Activated T-cell treated with anti-CD3 and anti-CD28 coated beads, Interleukin-2, amount 50 U/mL, for 4 hours (primary cell): ENCODE data around the gene KCNG1. TPM values are rescaled to one million over a fixed set of nuclear protein-coding genes. Genes with fewer than 3 reads are reported as not detected.

Experiments used
- ATAC-seq, 2 donors: fragments of 200-7000 bp; cut with Tn5 transposase; one replicate each; pipeline ENCODE4 v1.10.0; 2021
- DNase-seq: peaks from one replicate; pipeline ENCODE4 v3.0.0-alpha.2; 2020
- H3K27me3 Mint-ChIP-seq: one replicate; pipeline ENCODE4 v1.8.0; 2021; ENCODE audit warnings: low read depth, mixed read lengths
- H3K36me3 Mint-ChIP-seq: one replicate; pipeline ENCODE4 v1.8.0; 2022; ENCODE audit warnings: mixed read lengths; ENCODE audit not compliant: insufficient read depth
- H3K4me1 Mint-ChIP-seq: one replicate; pipeline ENCODE4 v1.8.0; 2021; ENCODE audit warnings: low read depth, mixed read lengths
- H3K4me3 Mint-ChIP-seq: one replicate; pipeline ENCODE4 v1.8.0; 2021; ENCODE audit warnings: mild to moderate bottlenecking, moderate library complexity, mixed read lengths
- H3K9me3 Mint-ChIP-seq: one replicate; pipeline ENCODE4 v1.8.0; 2021; ENCODE audit warnings: mixed read lengths
- total RNA-seq, 3 donors: library from RNA; stranded (reverse); gene quantifications; one replicate each; pipeline ENCODE4 v1.2.1, GENCODE V29; 2021

The KCNG1 gene
- total RNA-seq, 3 donors from 2014 or later: 6.7 to 10.2 (median 7.0) TPM

- ATAC-seq (no peak), DNase-seq (no peak)
- Mint-ChIP-seq H3K4me3 (no peak overlapping the region), H3K4me1 (no peaks in the 10 kb centered on the region), H3K36me3 (no peaks in the 10 kb centered on the region), H3K9me3 (no peaks in the 10 kb centered on the region), H3K27me3 (peaks cover 12% of the 10 kb centered on the region)
These were observed 21.9 kb upstream of the KCNG1 start for GRCh38 chr20:51044796-51045195.

DNA sequence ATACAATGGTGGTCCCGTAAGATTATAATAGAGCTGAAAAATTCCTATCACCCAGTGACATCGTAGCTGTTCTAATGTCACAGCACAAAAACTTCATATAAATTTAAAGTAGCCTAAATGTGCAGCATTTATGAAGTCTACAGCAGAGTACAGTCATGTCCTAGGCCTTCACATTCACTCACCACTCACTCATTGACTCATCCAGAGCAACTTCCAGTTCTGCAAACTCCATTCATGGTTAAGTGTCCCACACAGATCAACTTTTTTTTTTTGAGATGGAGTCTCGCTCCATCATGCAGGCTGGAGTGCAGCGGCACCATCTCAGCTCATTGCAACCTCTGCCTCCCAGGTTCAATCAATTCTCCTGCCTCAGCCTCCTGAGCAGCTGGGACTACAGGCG, 20.9 kb upstream of the KCNG1 start:
- no peak for DNase-seq
- Mint-ChIP-seq H3K9me3 (no peaks in the 10 kb centered on the region), H3K36me3 (no peaks in the 10 kb centered on the region), H3K4me1 (no peaks in the 10 kb centered on the region), H3K27me3 (peaks cover 8% of the 10 kb centered on the region), H3K4me3 (no peak overlapping the region)
- no peak for ATAC-seq

GRCh38 chr20:51042657-51043247, 19.8 kb upstream of the KCNG1 start:
- no peak overlapping the region for H3K4me3 Mint-ChIP-seq
- ATAC-seq (no peak), DNase-seq (no peak)
- H3K9me3 Mint-ChIP-seq: no peaks in the 10 kb centered on the region
- H3K4me1 Mint-ChIP-seq: no peaks in the 10 kb centered on the region
- no peaks in the 10 kb centered on the region for H3K36me3 Mint-ChIP-seq
- H3K27me3 Mint-ChIP-seq: peaks cover 11% of the 10 kb centered on the region

DNA sequence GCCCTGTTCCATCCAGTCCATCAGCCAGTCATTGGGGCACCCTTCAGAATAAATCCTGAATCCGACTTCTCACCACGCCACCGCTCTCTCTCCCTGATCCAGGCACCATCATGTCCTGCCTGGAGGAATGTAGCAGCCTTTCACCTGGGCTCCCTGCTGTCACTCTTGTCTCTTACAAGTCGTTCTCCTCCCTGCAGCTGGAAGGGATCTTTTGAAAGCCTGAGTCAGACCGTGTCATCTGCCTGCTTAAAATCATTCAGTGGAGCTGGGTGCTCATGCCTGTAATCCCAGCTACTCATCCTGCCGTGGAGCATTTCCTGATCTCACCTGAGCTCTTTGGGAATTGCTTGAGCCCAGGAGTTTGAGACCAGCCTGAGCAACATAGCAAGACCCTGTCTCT, 19.2 kb upstream of the KCNG1 start:
- no peaks in the 10 kb centered on the region for H3K9me3 Mint-ChIP-seq
- H3K36me3 Mint-ChIP-seq: no peaks in the 10 kb centered on the region
- DNase-seq (no peak), ATAC-seq (no peak)
- H3K4me3 Mint-ChIP-seq: no peak overlapping the region
- H3K4me1 Mint-ChIP-seq: no peaks in the 10 kb centered on the region
- H3K27me3 Mint-ChIP-seq: peaks cover 11% of the 10 kb centered on the region

DNA sequence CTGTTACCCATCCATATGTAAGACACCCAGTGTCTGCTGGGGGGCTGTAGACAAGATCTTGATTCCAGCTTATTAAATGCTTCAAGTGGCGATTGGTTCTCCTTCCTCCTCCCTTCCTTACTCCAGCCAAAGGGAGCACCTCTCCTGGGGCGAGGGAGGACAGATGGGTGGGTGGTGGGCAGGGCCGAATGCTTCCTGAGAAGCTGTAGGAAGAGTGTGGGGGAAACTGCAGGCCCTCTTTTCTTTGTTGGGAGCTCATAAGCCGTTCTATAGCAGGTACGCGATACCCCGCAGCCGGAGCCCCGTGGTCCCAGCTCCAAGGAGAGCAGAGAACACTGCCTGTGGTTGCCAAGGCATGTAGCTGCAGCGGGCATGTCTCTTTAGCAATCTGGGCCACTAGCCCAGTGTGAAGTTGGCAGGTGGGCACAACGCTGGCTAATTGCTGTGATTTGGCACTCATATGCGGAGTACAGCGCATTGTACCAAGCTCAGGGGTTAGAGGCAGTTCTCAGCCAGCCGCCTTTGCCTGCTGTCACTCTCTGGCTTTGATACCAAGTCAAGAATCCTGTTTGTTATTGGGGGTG, 14.7 kb upstream of the KCNG1 start:
- no peaks in the 10 kb centered on the region for H3K4me1 Mint-ChIP-seq
- no peaks in the 10 kb centered on the region for H3K9me3 Mint-ChIP-seq
- ATAC-seq (no peak), DNase-seq (no peak)
- no peaks in the 10 kb centered on the region for H3K36me3 Mint-ChIP-seq
- peaks cover 24% of the 10 kb centered on the region for H3K27me3 Mint-ChIP-seq
- no peak overlapping the region for H3K4me3 Mint-ChIP-seq

DNA sequence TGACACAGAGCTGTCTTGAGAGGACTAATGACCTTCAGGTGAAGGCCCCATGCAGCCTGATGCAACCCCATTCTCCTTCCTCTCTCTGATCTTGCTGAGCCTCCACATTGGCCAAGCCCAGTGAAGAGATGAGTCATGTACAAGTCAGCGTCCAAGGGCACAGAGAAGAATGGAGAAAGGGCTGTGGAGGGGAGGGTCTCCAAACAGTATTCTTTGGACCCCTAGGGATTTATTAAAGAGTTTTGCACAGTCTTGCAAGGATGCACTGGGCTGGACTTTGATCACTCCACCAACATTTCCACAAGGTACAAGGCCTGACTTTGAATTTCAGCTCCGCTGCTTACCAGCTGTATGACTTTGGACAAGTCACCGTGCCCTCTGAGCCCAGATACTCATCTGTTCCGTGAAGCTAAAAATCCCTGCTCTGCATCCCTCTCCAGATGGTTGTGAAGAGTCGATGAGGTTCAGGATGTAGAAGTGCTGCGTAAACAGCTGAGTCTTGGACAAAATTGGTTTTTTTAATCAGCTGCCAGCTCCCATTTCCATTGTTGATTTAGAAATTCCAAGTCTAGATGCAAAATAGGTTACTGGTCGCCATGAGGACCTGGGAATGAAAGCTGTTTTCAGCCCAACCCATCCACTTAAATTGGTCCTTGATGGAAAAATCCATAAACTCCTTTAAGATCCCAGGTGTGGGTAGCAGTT, 14.1 kb upstream of the KCNG1 start:
- Mint-ChIP-seq H3K36me3 (no peaks in the 10 kb centered on the region), H3K4me1 (no peaks in the 10 kb centered on the region), H3K27me3 (peaks cover 30% of the 10 kb centered on the region), H3K9me3 (no peaks in the 10 kb centered on the region), H3K4me3 (no peak overlapping the region)
- ATAC-seq: no peak
- DNase-seq: no peak

GRCh38 chr20:51036226-51036625, 13.3 kb upstream of the KCNG1 start:
- Mint-ChIP-seq H3K9me3 (no peaks in the 10 kb centered on the region), H3K27me3 (peaks cover 38% of the 10 kb centered on the region)

GRCh38 chr20:51034988-51035656, 12.2 kb upstream of the KCNG1 start:
- Mint-ChIP-seq H3K27me3 (peaks cover 48% of the 10 kb centered on the region), H3K36me3 (no peaks in the 10 kb centered on the region), H3K4me3 (no peak overlapping the region), H3K4me1 (no peaks in the 10 kb centered on the region), H3K9me3 (no peaks in the 10 kb centered on the region)
- DNase-seq (no peak), ATAC-seq (no peak)

More at GRCh38 chr20:51036226-51036625, 13.3 kb upstream of the KCNG1 start:
- no peaks in the 10 kb centered on the region for H3K36me3 Mint-ChIP-seq
- ATAC-seq (no peak), DNase-seq (no peak)
- H3K4me3 Mint-ChIP-seq: no peak overlapping the region
- no peaks in the 10 kb centered on the region for H3K4me1 Mint-ChIP-seq

GRCh38 chr20:51034476-51034875, 11.6 kb upstream of the KCNG1 start:
- no peaks in the 10 kb centered on the region for H3K36me3 Mint-ChIP-seq
- H3K27me3 Mint-ChIP-seq: peaks cover 54% of the 10 kb centered on the region
- no peaks in the 10 kb centered on the region for H3K4me1 Mint-ChIP-seq
- H3K9me3 Mint-ChIP-seq: no peaks in the 10 kb centered on the region
- ATAC-seq (no peak), DNase-seq (no peak)
- H3K4me3 Mint-ChIP-seq: no peak overlapping the region

DNA sequence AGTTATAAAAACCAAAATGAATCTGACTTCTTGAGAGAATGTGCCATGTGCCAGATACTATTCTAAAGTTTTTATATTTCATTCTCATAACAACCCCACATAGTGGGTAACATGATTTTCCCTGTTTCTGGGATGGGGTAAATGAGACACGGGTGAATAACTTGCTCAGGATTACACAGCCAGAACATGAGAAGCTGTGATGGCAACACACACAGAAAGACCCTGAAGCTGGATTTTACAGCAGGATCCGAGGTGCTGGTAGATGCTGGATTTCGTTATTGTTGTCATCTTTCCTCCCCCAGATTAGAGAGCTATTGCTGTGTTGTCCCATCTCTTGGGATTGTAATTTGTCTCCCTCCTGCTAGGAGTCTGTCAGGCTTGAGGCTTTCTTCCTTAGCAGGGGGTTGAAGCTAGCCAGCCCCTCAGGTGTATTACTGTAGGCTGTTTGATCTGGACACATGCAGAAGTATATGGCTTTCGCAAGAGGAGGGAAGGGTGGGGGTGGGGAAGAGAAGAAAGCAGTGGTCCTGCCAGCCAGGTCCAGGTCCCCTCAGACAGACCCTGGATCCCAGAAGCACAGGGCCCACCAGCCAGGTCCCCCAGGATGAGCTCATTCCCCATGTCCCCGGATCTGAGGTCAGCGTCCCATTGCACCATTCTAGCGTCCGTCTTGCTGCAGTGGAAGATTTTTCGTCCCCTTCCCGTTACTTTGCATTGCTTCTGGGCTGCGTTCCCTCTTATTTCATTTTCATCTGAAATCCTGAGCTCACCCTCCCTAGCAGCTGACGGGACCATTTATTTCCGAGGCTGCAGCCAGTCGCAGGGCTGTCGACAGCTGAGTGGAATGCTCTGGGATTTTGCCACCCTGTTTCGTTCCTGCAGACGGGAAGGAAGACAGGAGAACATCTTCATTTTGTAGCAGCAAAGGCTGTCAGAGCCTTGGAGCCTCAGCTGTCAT, 7.3 kb upstream of the KCNG1 start:
- no peaks in the 10 kb centered on the region for H3K36me3 Mint-ChIP-seq
- no peaks in the 10 kb centered on the region for H3K9me3 Mint-ChIP-seq
- DNase-seq (no peak), ATAC-seq (no peak)
- no peaks in the 10 kb centered on the region for H3K4me1 Mint-ChIP-seq
- H3K4me3 Mint-ChIP-seq: no peak overlapping the region
- peaks cover 72% of the 10 kb centered on the region for H3K27me3 Mint-ChIP-seq

GRCh38 chr20:51029556-51029955, 6.6 kb upstream of the KCNG1 start:
- no peak for ATAC-seq
- H3K4me3 Mint-ChIP-seq: no peak overlapping the region
- no peaks in the 10 kb centered on the region for H3K4me1 Mint-ChIP-seq
- H3K9me3 Mint-ChIP-seq: no peaks in the 10 kb centered on the region
- peaks cover 75% of the 10 kb centered on the region for H3K27me3 Mint-ChIP-seq
- H3K36me3 Mint-ChIP-seq: no peaks in the 10 kb centered on the region
- DNase-seq: no peak

DNA sequence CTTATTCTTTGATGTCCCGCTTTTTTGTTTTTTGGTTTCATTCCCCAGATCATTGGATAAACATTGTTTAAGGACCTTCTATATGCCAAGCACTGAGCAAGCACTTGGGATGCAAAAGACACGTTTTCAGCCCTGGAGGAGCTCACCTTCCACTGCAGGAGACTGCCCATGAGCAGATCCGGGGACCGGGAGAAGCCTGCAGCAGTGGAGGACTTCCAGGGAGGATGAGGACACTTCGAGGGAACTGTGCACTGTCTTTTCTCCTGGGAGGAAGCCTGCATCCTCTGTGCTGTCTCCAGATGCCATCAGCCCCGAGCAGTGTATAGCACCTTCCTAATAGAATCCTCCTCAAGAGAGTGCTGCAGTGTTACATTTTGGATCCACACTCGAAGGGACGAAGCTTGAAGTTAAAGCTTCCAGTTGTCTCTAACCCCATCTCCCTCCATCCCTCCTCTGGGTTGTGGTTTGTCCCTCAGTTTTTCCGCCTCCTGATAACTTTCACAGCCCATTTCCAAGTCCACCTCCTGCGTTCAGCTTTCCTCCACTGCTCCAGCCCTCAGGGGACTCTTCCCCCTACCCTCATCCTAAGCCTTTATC, 5.8 kb upstream of the KCNG1 start:
- DNase-seq: no peak
- ATAC-seq: no peak
- no peaks in the 10 kb centered on the region for H3K36me3 Mint-ChIP-seq
- H3K9me3 Mint-ChIP-seq: no peaks in the 10 kb centered on the region
- no peak overlapping the region for H3K4me3 Mint-ChIP-seq
- H3K4me1 Mint-ChIP-seq: peaks cover under 1% of the 10 kb centered on the region
- peaks cover 79% of the 10 kb centered on the region for H3K27me3 Mint-ChIP-seq

- DNase-seq (no peak), ATAC-seq (no peak)
- Mint-ChIP-seq H3K9me3 (no peaks in the 10 kb centered on the region), H3K4me1 (peaks cover 6% of the 10 kb centered on the region), H3K4me3 (no peak overlapping the region), H3K36me3 (no peaks in the 10 kb centered on the region), H3K27me3 (peaks cover 80% of the 10 kb centered on the region)
These were observed 4.3 kb upstream of the KCNG1 start for GRCh38 chr20:51027035-51027795.
